NCI-H446 treated with DMSO at 0.1 percent for 48 hours (cell line): ENCODE data around the gene RERE.

Source experiments
- DNase-seq: peaks from one replicate; lab custom pipeline; 2025; lab: John Stamatoyannopoulos, UW

RERE gene

DNA sequence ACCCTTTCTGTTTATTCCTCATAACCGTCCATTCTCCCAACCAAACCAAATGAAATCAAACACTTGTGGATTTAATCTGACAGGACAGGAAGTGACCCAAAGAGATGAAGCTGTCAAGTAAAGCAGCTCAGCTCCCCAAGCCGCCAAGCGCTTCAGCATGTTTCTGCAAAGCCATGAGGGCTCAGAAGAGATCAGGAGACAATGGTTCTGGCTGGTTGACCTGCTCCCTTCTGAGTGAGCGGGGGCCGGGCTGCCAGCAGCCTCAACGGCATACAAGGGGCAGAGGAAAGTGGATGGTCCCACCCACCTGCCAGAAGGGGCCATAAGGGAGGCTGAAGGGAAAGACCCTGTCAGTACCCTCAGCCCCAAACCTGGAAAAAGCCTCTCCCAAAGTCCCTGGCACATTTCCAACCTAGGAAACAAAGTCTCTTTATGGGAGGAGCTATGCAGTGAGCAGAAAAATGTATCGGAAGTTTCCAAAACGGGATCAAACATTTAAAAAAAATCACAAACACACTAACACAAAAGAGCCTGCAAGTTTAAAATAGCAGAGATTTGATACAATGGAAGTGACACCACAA is 454.2 kb downstream of the RERE start:
- DNase-seq, result no peak

GRCh38 chr1:8362701-8363101 is 454.7 kb downstream of the RERE start:
- DNase-seq, result no peak

- DNase-seq, result no peak
Measured at GRCh38 chr1:8361198-8361849, 456.1 kb downstream of the RERE start.

- no peak for DNase-seq
Measured at GRCh38 chr1:8360493-8361197, 456.8 kb downstream of the RERE start.

GRCh38 chr1:8359617-8360481 is 457.6 kb downstream of the RERE start:
- no peak for DNase-seq

DNA sequence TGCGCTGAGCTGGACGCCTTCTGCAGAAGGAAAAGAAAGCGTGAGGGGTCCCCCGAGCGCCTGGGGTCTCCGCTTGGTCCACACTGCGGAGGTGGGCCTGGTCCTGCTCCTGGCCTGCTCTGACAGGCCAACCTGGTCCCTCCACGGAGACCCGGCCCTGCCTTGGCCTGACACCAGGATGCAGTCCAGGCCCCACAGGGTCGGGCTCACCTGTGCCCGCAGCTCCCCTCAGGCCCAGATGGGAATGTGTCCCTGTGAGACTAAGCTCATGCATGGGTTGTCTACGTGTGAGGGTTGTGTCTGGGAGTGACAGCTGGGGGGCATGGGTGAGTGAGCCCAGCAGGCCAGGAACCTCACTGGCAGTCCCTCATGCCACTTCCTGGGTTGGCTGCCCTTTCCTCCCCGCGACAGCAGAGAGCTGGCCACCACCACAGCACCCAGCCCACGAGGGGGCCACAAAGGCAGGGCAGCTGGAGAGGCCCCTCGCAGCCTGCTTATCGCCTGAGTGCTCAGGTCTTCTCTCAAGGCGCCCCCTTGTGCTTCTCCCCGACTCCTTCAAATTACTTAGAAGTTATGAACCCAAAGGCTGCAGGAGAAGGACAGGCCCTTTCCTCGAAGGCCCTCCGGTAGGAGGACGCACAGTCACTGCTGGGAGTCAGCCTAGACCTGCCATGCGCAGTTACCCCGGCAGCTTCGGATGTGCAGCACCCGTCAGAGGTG is 458.4 kb downstream of the RERE start:
- no peak for DNase-seq

DNA sequence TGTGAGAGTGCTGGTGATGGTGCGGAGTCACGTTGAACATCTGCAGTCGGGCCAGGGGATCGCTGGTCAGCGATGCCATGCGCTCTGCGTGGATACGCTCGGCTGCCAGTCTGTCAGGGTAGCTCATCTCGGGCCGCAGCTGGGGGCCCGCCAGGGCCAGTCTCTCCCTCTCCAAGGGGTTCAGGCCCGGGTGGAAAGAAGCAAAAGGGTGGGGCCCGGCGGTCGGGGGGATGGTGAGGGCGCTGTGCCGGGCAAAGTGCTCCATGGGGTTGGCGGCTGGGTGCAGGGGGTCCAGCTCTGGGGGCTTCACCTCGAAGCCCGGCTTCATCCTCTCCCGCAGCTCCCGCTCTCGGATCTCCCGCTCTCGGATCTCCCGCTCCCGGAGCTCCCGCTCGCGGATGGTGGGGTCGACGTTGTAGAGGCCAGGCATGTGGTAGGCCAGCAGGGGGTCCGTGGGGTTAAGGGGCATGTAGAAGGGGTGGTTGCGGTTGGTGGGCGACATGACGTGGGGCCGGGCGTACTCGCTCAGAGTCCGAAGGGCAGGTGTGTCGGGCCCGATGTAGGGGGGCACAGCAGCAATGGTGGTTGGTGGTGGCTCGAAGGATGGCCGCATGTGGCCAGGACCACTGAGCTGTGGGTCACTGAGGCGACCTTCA is 459.1 kb downstream of the RERE start:
- DNase-seq, result no peak

DNA sequence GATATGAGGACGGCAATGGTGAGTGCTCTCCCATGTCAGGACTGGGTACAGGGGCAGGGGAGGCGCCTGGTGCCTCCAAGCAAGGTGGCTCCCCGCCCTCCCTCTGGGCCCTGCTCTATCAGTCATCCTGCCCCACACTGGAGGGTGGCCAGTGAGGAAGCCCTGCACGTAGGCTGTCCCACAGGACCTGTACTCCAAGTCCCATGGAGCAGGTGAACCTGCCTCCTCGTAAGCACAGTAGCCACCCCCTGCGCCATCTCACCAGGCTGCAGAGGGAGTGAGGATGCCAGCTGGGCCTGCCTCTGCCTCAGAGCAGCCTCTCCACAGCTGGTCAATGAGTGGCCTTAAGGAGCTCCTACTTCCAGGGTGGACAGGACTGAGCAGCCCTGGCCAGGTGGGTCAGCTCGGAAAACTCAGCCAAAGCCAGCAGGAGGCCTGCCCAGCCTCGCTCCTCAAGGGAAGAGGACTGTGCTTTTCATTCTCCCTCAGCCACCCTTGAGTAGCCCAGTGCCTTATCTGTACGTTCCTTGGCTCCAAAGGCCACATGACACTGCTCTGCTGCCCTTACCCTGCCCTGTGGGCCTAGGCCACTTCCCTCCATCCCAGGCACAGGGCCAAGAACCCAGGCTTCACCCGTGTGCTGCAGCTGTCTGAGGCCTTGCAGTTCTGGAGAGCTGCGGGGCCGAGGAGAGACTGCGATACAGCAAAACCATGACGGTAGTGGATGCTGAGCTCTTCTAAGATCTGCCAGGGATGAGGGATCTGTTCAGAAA is 459.9 kb downstream of the RERE start:
- DNase-seq, result no peak

GRCh38 chr1:8356256-8357209 is 460.9 kb downstream of the RERE start:
- DNase-seq, result no peak

- no peak for DNase-seq
Measured at GRCh38 chr1:8355439-8356255, 461.8 kb downstream of the RERE start.

DNA sequence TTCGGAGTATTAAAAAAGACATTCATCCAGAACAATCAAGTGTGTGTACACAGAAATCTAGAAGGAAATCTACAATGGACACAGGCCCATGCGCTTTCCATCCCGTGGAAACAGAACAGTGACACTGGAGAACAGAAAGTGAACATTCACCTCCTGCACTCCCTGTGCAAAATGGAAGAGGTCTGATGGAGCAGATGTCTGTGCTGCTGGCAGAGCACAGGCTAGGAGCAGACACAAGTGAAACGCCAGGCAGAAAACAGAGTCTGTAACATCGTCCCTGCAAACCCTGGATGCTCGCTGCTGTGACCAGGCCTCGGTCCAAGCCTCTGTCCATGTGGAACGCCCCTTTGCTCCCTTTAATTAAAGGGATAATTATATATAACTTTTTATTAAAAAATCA is 463.4 kb downstream of the RERE start:
- no peak for DNase-seq

DNA sequence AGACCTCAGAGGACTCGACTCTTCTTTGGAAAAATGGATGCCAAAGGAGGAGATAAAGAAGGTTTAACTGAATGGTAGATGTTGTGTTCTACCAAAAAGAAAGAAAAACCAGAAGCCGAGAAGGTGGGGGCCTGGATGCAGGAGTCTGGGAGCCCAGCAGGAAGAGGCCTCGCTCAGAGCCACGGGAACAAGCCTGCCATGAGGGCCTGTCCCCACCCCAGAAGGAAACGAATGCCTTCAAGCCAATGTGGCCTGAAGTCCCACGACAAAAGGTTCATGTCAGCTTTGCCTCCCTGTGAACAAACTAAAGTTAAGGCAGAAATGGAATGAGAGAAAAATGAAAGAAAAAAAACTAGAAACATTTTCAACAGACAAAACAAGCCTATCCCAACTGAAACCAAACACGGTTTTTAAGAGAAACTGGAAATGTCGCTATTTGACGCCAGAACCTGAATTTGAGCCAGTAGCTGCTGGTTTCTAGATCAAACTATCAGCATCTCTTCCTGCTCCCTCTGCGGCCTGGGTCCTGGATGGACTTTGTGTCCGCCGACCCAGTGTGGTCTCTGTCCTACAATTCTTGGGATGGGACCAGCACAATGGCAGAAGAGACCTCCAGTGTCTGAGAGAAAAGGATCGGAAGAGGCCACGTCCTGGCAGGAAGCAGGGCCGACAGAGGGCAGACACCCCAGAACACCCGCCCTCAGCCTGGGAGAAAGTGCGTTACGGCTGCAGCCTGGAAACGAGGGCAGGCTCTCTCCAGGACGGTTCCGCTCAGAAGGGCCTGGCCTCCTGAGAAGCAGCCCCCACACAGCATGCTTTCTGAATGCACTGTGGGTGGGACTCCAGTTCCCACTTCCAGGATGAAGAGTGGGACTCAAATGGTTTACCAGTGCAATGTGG is 464.3 kb downstream of the RERE start:
- DNase-seq, result no peak

DNA sequence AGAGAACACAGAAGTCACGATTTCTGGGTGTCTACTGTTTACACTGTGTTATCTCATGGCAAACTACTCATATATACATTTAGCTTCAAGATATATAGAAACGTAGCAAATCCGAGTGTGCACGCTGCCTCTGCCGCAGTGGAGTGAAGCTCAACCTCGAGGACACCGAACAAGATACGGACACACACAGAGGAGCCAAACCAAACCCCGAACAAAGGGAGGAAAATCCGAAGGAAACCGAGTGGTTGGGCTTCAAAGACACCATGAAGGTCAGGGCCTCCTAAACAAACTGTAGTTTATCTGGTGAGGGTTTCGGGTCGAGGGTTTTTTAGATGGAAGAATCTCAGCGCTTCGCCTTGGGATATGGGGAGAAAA is 465.0 kb downstream of the RERE start:
- no peak for DNase-seq

GRCh38 chr1:8351693-8352470 is 465.6 kb downstream of the RERE start:
- no peak for DNase-seq

GRCh38 chr1:8350914-8351684 is 466.3 kb downstream of the RERE start:
- DNase-seq, result no peak

DNA sequence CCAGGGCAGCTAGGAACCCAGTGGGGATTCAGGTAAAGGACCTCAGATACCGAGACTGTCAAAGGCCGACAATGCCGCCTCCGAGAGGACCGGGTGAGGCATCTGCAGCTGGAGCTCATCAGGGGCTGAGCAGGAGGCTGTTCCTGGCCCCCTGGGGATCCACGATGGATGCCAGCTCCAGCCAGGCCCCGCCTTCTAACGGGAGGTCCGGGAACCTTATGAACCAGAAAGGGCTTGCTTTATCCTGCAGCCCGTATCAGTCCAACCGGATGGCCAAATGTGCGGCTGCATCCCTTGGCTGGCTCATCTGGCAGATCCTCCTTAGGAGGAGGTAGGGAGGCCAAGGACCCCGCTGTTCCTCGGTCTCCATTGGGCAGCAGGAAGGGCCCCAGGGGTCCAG is 467.5 kb downstream of the RERE start:
- DNase-seq, result no peak
